B cell (primary cell): Measurements from ENCODE around the gene PRICKLE2.

ENCODE experiments used
- CTCF ChIP-seq: fragments of 200-600 bp; IDR thresholded peaks from one replicate; pipeline ENCODE4 v1.8.0; 2022; ENCODE audit warnings: antibody characterized with exemption, mild to moderate bottlenecking
- EZH2 ChIP-seq: IDR thresholded peaks from 2 replicates; pipeline ENCODE4 v1.6.1; 2012; ENCODE audit warnings: borderline replicate concordance, low read depth, mild to moderate bottlenecking, moderate library complexity, low read length; ENCODE audit not compliant: insufficient read depth, poor library complexity, severe bottlenecking

- TF ChIP-seq CTCF = no peak
- no peak for TF ChIP-seq EZH2
Observed at GRCh38 chr3:64161481-64161952, 63.7 kb downstream of the PRICKLE2 start.
